B cell (primary cell): ENCODE data around the gene SOX8. TPM values are rescaled to one million over a fixed set of nuclear protein-coding genes. Genes with fewer than 3 reads are reported as not detected.
"Not testable (repeated sequence)": the region's sequence is repeated elsewhere in the genome, so short reads cannot be mapped to it uniquely, and the experiment has no call there.

Source experiments
- ATAC-seq: fragments of 200-7000 bp; cut with Tn5 transposase; one replicate; pipeline ENCODE4 v1.10.0; 2021; ENCODE audit warnings: low read depth, mild to moderate bottlenecking, moderate number of reproducible peaks, moderate library complexity
- CTCF ChIA-PET: fragments of 350-600 bp; sonication (Branson Sonifier 250); formaldehyde crosslinking; loops from one replicate; lab custom pipeline; 2021; ENCODE audit warnings: antibody characterized with exemption, inconsistent platforms; lab: Charles Lee
- POLR2A ChIA-PET: fragments of 350-600 bp; sonication (Branson Sonifier 250); formaldehyde crosslinking; loops from one replicate; lab custom pipeline; 2021; ENCODE audit warnings: antibody characterized with exemption; lab: Charles Lee
- DNase-seq: peaks from one replicate; pipeline ENCODE4 v3.0.0; 2013
- H2AFZ ChIP-seq: 2 replicates; pipeline ENCODE4 v1.6.1; 2012; ENCODE audit warnings: mild to moderate bottlenecking, low read depth, low read length; ENCODE audit not compliant: insufficient read depth, poor library complexity, severe bottlenecking
- H3K27ac ChIP-seq, 2 donors: 1 replicate in 1 of 2; 2 replicates in 1 of 2; pipeline ENCODE4 v1.5.1; 2012 to 2013; ENCODE audit warnings: low read length in 2 of 2, mild to moderate bottlenecking in 2 of 2, moderate library complexity in 1 of 2
- H3K27me3 ChIP-seq, 4 experiments: fragments of 200-600 bp in 1 of 4; sonication (generic) in 1 of 4; replicated peaks in 1 of 4; 1 replicate in 2 of 4; 2 replicates in 2 of 4; pipeline versions ENCODE4 v1.6.1 to v1.7.0; 2013 to 2016; ENCODE audit warnings: low read length in 3 of 4, mild to moderate bottlenecking in 2 of 4, mixed read lengths in 1 of 4, moderate library complexity in 1 of 4; ENCODE audit not compliant: insufficient read depth in 4 of 4, control insufficient read depth in 3 of 4; ENCODE audit errors: control extremely low read depth in 1 of 4
- H3K36me3 ChIP-seq, 2 experiments: replicated peaks in 1 of 2; 1 replicate in 1 of 2; 2 replicates in 1 of 2; pipeline versions ENCODE4 v1.6.1 to v1.7.1; 2013; ENCODE audit warnings: low read length in 1 of 2; ENCODE audit not compliant: insufficient read depth in 2 of 2, control insufficient read depth in 1 of 2; ENCODE audit errors: control extremely low read depth in 1 of 2, extremely low read depth in 1 of 2
- H3K4me1 ChIP-seq, 2 donors: fragments of 200-600 bp in 1 of 2; sonication (generic) in 1 of 2; 1 replicate in 1 of 2; 2 replicates in 1 of 2; pipeline versions ENCODE4 v1.5.1 to v1.6.1; 2013 to 2017; ENCODE audit warnings: low read length in 2 of 2; ENCODE audit not compliant: control insufficient read depth in 2 of 2, insufficient read depth in 2 of 2
- H3K4me2 ChIP-seq: replicated peaks from 2 replicates; pipeline ENCODE3; 2012; ENCODE audit warnings: mild to moderate bottlenecking, low read depth, low read length; ENCODE audit not compliant: poor library complexity, severe bottlenecking
- H3K4me3 ChIP-seq, 5 experiments: fragments of 200-600 bp in 1 of 5; sonication (generic) in 1 of 5; 1 replicate in 3 of 5; 2 replicates in 2 of 5; pipeline versions ENCODE4 v1.5.1 to v1.7.0; 2011 to 2016; ENCODE audit warnings: low read length in 4 of 5, mild to moderate bottlenecking in 4 of 5, low read depth in 2 of 5, control low read depth in 1 of 5, moderate library complexity in 1 of 5; ENCODE audit not compliant: insufficient read depth in 1 of 5; ENCODE audit errors: control extremely low read depth in 1 of 5, extremely low read depth in 1 of 5
- H3K79me2 ChIP-seq: fragments of 200-600 bp; sonication (generic); one replicate; pipeline ENCODE4 v1.6.0; 2016; ENCODE audit warnings: low read length; ENCODE audit not compliant: control insufficient read depth, insufficient read depth
- H3K9ac ChIP-seq: fragments of 200-600 bp; sonication (generic); 2 replicates; pipeline ENCODE4 v1.6.1; 2017; ENCODE audit warnings: mild to moderate bottlenecking, low read length, moderate library complexity
- H3K9me3 ChIP-seq, 3 donors: one replicate each; pipeline versions ENCODE4 v1.6.1 to v1.7.1; 2013; ENCODE audit warnings: low read length in 2 of 3; ENCODE audit not compliant: control insufficient read depth in 2 of 3, insufficient read depth in 1 of 3; ENCODE audit errors: control extremely low read depth in 1 of 3
- H4K20me1 ChIP-seq: 2 replicates; pipeline ENCODE4 v1.6.0; 2012; ENCODE audit warnings: mild to moderate bottlenecking, low read length; ENCODE audit not compliant: insufficient read depth, control insufficient read depth, poor library complexity, severe bottlenecking
- H3K27ac Mint-ChIP-seq: one replicate; pipeline ENCODE4 v1.8.0; 2021; ENCODE audit warnings: mixed read lengths
- H3K27me3 Mint-ChIP-seq: one replicate; pipeline ENCODE4 v1.8.0; 2021; ENCODE audit warnings: mixed read lengths
- H3K4me1 Mint-ChIP-seq: one replicate; pipeline ENCODE4 v1.8.0; 2021; ENCODE audit warnings: mixed read lengths
- H3K4me3 Mint-ChIP-seq: one replicate; pipeline ENCODE4 v1.8.0; 2021; ENCODE audit warnings: mixed read lengths
- H3K9me3 Mint-ChIP-seq: one replicate; pipeline ENCODE4 v1.8.0; 2022; ENCODE audit warnings: mixed read lengths; ENCODE audit not compliant: insufficient read depth
- WGBS: methylation state at CpG from one replicate; pipeline ENCODE4 v1.1.5; 2013; ENCODE audit warnings: missing lambda C conversion rate; ENCODE audit not compliant: insufficient coverage; 5-methylcytosine and 5-hydroxymethylcytosine counted together
- intact Hi-C: fragments of 100-400 bp; cut with micrococcal nuclease; formaldehyde crosslinking; loops from one replicate; pipeline ENCODE4 v1.10.0; 2022
- polyA plus RNA-seq: library from polyadenylated mRNA; depleted of rRNA; stranded (reverse); fragments of >200 nt; gene quantifications from 2 replicates; pipeline ENCODE4 v1.2.3, GENCODE V29; 2012
- total RNA-seq, 2 donors: library from RNA; stranded (reverse); fragments of 120-200 nt in 1 of 2; gene quantifications; 1 replicate in 1 of 2; 2 replicates in 1 of 2; pipeline versions ENCODE4 v1.2.3 to v1.2.4, GENCODE V29; 2013 to 2022

SOX8 gene
- total and polyA plus RNA-seq, 2 donors (not counting 1 experiment from before 2014, with no cell fraction given), result 0.03 to 1.2 TPM

GRCh38 chr16:948767-949166 lies 32.8 kb upstream of the SOX8 start:
- POLR2A ChIA-PET, intact Hi-C loops, H3K4me1 Mint-ChIP-seq, ATAC-seq, H3K4me2 ChIP-seq, H3K9ac ChIP-seq, H3K27ac ChIP-seq, DNase-seq, H4K20me1 ChIP-seq, CTCF ChIA-PET, H3K9me3 ChIP-seq, H3K4me3 ChIP-seq, H3K4me3 Mint-ChIP-seq, H3K27me3 ChIP-seq, H3K9me3 Mint-ChIP-seq, H2AFZ ChIP-seq, H3K27me3 Mint-ChIP-seq, H3K4me1 ChIP-seq, H3K27ac Mint-ChIP-seq: not testable (repeated sequence)
- Histone ChIP-seq H3K79me2 (peaks cover 18% of the 10 kb centered on the region), H3K36me3 (peaks cover 0 to 40% of the 10 kb centered on the region in 2 experiments)
- WGBS, result 94% methylated on average over 16 of the region's 18 CpGs

- H3K4me3 ChIP-seq, H3K27ac Mint-ChIP-seq, H3K4me1 ChIP-seq, DNase-seq, H3K4me2 ChIP-seq, POLR2A ChIA-PET, H3K9me3 ChIP-seq, H3K9me3 Mint-ChIP-seq, H3K27ac ChIP-seq, H3K27me3 Mint-ChIP-seq, H3K9ac ChIP-seq, H3K4me3 Mint-ChIP-seq, H3K27me3 ChIP-seq, ATAC-seq, CTCF ChIA-PET, H3K4me1 Mint-ChIP-seq, H2AFZ ChIP-seq, intact Hi-C loops: not testable (repeated sequence)
- Histone ChIP-seq H4K20me1 (peaks cover 11% of the 10 kb centered on the region), H3K79me2 (peaks cover 26% of the 10 kb centered on the region), H3K36me3 (peaks cover 0 to 35% of the 10 kb centered on the region in 2 experiments)
- 90% methylated on average over 26 of the region's 27 CpGs for WGBS
Observed at GRCh38 chr16:950733-951573, 30.6 kb upstream of the SOX8 start.
